ENCODE results near the gene SRPK3.

The SRPK3 gene

GRCh38 chrX:153770601-153771414 lies 10.0 kb upstream of the SRPK3 start:
- no peak for DNase-seq (ENCODE audit: low read depth in 2 of 2)

- no peak for DNase-seq (ENCODE audit: low read depth in 2 of 2)
These were observed 9.2 kb upstream of the SRPK3 start for GRCh38 chrX:153771415-153772315.

GRCh38 chrX:153772316-153773217 lies 8.3 kb upstream of the SRPK3 start:
- DNase-seq (ENCODE audit: low read depth in 2 of 2), result no peak

DNA sequence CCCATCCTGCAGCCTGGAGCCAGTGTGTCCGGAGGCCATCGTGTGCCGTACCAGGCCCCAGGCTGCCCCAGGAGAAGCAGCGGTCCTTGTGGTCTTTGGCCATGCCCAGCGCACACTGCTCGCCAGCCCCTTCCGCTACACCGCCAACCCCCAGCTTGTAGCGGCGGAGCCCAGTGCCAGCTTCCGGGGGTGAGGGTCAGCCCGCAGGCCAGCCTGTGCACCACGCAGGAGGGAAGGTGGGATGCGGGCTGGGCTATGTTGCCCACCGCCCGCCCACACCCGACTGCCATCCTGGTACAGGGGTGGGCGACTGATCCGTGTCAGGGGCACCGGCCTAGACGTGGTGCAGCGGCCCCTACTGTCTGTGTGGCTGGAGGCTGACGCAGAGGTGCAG lies 7.6 kb upstream of the SRPK3 start:
- no peak for DNase-seq (ENCODE audit: low read depth in 2 of 2)

- no peak for DNase-seq (ENCODE audit: low read depth in 2 of 2)
These were observed 6.9 kb upstream of the SRPK3 start for GRCh38 chrX:153773741-153774575.

GRCh38 chrX:153774576-153775292 lies 6.1 kb upstream of the SRPK3 start:
- DNase-seq (ENCODE audit: low read depth in 2 of 2), result no peak

- DNase-seq (ENCODE audit: low read depth in 2 of 2), result no peak
These were observed 5.3 kb upstream of the SRPK3 start for GRCh38 chrX:153775293-153776119.

DNA sequence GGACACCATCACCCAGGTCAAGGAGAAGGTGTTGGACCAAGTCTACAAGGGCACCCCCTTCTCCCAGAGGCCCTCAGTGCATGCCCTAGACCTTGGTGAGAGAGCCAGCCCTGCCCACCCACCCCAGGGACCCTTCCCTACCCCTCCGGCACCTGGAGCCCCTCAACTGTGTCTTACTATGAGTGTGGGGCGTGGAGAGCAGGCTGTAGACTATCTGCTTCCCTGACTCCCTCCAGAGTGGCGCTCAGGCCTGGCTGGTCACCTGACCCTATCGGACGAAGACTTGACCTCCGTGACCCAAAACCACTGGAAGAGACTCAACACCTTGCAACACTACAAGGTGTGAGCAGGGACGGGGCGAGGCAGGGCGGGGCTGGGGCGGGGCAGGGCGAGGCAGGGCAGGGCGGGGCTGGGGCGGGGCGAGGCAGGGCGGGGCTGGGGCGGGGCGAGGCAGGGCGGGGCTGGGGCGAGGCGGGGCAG lies 4.7 kb upstream of the SRPK3 start:
- no peak for DNase-seq (ENCODE audit: low read depth in 2 of 2)

GRCh38 chrX:153776611-153777045 lies 4.2 kb upstream of the SRPK3 start:
- DNase-seq (ENCODE audit: low read depth in 2 of 2), result no peak

DNA sequence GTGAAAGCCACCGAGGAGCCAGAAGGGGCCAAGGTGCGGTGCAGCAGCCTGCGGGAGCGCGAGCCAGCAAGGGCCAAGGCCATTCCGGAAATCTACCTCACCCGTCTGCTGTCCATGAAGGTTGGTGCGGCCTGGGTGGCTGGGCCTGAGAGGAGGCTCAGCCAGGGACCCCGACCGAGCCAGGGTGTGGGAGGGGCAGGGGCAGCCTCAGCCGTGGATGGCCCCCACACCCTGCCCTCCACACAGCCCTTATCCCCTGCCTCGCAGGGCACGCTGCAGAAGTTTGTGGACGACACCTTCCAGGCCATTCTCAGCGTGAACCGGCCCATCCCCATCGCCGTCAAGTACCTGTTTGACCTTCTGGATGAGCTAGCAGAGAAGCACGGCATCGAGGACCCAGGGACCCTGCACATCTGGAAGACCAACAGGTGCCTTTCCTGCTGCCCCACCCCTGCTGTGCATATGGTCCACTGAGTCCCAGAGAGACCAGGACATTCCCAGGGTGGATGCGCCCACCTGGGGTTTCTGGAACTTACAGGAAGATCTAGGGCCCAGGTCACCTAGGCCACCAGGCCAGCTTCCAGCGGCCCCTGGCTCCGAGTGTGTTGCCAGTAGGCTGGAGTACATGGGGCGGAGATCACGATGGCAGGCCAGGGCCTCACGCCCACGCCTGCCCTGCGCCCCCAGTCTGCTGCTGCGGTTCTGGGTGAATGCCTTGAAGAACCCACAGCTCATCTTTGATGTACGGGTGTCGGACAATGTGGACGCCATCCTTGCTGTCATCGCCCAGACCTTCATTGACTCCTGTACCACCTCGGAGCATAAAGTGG lies 3.4 kb upstream of the SRPK3 start:
- no peak for DNase-seq (ENCODE audit: low read depth in 2 of 2)

GRCh38 chrX:153778181-153778580 lies 2.7 kb upstream of the SRPK3 start:
- DNase-seq (ENCODE audit: low read depth in 2 of 2), result no peak

GRCh38 chrX:153778684-153779101 lies 2.1 kb upstream of the SRPK3 start:
- no peak for DNase-seq (ENCODE audit: low read depth in 2 of 2)

DNA sequence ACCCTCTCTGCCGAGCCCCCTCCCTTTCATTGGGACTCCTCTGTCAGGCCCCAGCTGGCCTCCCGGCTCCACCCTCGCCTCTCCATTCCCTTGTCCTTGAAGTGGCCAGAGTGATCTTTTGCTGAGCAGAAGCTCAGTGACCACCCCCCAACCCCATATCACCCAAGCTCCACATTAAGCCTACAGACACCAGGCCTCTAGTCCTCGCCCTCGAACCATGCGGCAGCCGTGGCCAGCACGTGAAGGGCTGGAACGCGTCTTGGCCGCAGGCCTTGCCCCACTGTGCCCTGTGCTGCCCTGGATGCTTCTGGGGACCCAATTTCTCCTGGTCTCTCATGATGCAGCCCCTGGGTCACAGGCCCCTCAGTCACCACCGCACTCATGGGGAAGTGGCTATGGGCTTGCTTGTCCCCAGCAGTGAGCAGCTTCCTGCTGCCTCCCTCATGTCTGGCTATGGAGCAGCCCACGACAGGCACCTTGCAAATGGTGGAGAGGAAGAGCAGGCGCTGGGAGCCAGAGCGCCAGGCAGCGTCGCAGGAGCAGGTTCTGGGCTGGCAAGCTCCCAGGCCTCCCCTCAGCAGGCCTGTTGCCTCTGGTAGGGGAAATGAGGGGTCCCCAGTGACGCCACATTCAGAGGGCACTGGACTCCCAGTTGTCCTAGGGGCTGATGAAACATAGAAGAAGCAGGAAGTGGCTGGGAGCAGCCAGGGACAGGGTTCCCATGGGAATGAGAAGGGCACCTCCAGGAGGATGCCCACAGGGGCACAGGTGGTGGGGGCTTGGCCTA lies 757 bp upstream of the SRPK3 start:
- no peak for DNase-seq (ENCODE audit: low read depth in 2 of 2)

DNA sequence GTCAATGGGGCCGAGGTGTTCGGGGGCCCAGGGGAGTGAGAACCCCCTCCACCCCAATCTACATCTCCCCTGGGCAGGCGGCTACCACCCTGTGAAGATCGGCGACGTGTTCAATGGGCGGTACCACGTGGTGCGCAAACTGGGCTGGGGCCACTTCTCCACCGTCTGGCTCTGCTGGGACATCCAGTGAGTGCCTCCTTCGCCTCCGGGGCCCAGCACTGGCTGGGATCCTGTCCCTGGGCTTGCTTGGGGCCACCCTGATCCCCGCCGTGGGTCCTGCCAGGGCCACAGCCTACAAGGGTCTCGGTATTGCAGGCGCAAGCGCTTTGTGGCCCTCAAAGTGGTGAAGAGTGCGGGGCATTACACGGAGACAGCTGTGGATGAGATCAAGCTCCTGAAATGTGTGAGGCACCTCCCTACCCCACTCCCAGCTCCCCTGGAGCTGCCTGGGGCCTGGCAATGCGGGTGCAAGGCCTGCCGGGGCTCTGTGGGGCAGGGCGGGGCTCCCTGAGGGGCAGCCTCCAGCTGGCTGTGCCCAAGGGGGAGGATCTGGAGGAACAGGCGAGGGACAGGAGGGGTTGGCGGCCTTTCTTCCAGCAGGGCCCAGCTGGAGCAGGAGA lies 697 bp downstream of the SRPK3 start:
- no peak for DNase-seq (ENCODE audit: low read depth in 2 of 2)

DNA sequence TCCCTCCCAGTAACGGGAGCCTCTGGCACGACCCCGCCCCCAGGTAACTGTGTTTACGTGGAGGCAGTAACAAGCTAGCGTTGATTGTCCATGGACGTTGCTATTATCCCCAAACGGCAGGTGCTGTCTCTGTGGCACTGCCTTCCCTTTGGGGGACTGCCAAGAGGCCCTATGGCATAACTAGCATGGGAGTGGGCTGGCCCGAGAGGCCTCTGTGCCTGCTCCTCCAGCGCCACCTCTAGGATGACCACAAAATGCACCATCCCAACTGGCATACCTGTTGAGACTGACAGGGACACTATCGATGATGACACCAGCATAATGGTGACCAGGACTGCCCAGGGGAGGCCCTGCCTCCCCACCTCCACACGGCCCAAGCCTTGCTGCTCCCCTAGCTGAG lies 1.5 kb downstream of the SRPK3 start:
- no peak for DNase-seq (ENCODE audit: low read depth in 2 of 2)

DNA sequence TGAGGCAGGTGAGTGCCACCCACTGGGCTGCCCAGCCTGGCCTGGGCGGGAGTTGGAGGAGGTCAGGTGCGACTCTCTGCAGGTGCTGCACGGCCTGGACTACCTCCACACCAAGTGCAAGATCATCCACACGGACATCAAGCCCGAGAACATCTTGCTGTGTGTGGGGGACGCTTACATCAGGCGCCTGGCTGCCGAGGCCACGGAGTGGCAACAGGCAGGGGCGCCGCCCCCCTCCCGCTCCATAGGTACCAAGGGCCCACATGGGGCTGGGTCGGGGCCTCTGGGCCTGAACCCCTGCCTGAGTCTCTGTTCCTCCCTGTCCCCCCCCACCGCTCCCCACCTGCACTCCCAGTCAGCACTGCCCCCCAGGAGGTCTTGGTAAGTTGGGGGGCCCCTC lies 2.0 kb downstream of the SRPK3 start:
- no peak for DNase-seq (ENCODE audit: low read depth in 2 of 2)

All from stimulated activated CD8-positive, alpha-beta memory T cell treated with anti-CD3 and anti-CD28 coated beads, Interleukin-7, amount 100 ng/mL, for 1 hour (primary cell).